ENCODE data around the gene GPR75.
"Not testable (repeated sequence)": the region's sequence is repeated elsewhere in the genome, so short reads cannot be mapped to it uniquely, and the experiment has no call there.

Gene GPR75

GRCh38 chr2:53856272-53856671, 3.5 kb downstream of the GPR75 start:
- Histone ChIP-seq H3K27ac (no peak overlapping the region), H3K4me3 (no peak overlapping the region)
- TF ChIP-seq, protein P1, sequence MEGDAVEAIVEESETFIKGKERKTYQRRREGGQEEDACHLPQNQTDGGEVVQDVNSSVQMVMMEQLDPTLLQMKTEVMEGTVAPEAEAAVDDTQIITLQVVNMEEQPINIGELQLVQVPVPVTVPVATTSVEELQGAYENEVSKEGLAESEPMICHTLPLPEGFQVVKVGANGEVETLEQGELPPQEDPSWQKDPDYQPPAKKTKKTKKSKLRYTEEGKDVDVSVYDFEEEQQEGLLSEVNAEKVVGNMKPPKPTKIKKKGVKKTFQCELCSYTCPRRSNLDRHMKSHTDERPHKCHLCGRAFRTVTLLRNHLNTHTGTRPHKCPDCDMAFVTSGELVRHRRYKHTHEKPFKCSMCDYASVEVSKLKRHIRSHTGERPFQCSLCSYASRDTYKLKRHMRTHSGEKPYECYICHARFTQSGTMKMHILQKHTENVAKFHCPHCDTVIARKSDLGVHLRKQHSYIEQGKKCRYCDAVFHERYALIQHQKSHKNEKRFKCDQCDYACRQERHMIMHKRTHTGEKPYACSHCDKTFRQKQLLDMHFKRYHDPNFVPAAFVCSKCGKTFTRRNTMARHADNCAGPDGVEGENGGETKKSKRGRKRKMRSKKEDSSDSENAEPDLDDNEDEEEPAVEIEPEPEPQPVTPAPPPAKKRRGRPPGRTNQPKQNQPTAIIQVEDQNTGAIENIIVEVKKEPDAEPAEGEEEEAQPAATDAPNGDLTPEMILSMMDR (IDR thresholded peaks at IDR 0.05), result no peak
- DNase-seq (ENCODE audit: low spot score), result no peak

- DNase-seq (ENCODE audit: low spot score), result no peak
- Histone ChIP-seq H3K4me3 (no peak overlapping the region), H3K27ac (no peak overlapping the region)
- TF ChIP-seq, protein P1 (IDR thresholded peaks at IDR 0.05), result no peak
Observed at GRCh38 chr2:53854678-53855077, 5.1 kb downstream of the GPR75 start.

- TF ChIP-seq, protein P1 (IDR thresholded peaks at IDR 0.05), result no peak
- Histone ChIP-seq H3K27ac (no peak overlapping the region), H3K4me3 (no peak overlapping the region)
- DNase-seq (ENCODE audit: low spot score), result no peak
Observed at GRCh38 chr2:53852532-53852931, 7.2 kb downstream of the GPR75 start.

DNA sequence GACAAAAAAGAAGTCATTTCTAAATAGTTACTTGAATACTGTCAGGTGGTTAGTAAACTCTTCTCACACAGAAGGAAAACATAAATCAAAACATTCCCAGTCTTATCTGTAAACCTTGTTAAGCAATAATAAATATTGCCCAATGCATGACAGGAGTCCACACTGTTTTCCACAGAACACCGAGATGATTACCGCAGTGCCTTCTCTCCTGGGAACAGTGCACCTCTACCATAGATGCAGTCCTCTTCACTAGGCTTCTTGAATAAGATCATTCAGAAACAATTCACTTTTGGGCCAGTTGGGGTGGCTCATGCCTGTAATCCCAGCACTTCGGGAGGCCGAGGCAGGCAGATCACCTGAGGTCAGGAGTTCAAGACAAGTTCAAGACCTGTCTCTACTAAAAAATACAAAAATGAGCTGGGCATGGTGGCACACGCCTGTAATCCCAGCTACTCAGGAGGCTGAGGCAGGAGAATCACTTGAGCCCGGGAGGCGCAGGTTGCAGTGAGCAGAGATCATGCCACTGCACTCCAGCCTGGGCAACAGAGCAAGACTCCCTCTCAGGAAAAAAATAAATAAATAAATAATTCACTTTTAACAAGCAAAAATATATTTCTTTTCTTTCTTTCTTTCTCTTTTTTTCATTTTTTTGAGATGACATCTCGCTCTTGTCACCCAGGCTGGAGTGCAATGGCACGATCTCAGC, 8.6 kb downstream of the GPR75 start:
- not testable (repeated sequence) for H3K27ac ChIP-seq

DNA sequence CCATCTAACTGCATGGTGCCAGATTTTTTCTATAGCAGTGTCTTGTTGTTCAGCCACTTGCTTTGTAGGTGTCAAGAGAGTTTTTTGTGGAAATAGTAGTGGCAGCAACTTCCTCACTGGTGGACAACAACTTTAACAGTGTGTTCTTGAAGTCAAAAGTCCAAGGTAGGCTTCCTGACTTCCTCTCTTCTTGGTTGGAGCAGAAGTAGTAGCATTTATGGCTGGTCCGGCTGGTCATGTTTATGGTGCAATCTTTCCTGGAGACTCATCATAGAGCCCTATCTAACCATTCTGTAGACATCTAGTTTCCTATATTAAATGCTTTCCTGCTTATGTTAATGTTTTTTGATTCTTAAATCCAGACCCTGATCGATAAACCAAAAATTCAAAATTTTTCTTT, 11.7 kb downstream of the GPR75 start:
- no peak for DNase-seq (ENCODE audit: low spot score)
- TF ChIP-seq, protein P1 (IDR thresholded peaks at IDR 0.05), result no peak
- Histone ChIP-seq H3K27ac (no peak overlapping the region), H3K4me3 (no peak overlapping the region)

More for the DNA sequence above, 8.6 kb downstream of the GPR75 start:
- DNase-seq (ENCODE audit: low spot score); H3K4me3 ChIP-seq: not testable (repeated sequence)

- no peak overlapping the region for H3K27ac ChIP-seq
- DNase-seq (ENCODE audit: low spot score), result no peak
- TF ChIP-seq, protein P1 (IDR thresholded peaks at IDR 0.05), result no peak
- no peak overlapping the region for H3K4me3 ChIP-seq
Observed at GRCh38 chr2:53843595-53843994, 16.2 kb downstream of the GPR75 start.

DNA sequence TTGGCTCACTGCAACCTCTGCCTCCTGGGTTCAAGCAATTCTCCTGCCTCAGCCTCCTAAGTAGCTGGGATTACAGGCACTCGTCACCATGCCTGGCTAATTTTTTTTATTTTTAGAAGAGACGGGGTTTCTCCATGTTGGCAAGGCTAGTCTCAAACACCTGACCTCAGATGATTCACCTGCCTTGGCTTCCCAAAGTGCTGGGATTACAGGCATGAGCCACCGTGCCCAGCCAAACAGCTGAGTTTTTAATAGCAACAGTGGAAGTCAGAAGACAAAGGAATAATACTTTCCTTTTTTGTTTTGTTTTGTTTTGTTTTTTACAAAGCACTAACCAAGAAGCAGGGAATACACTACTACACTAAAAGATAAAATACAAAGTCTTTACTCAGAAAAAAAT, 16.9 kb downstream of the GPR75 start:
- Histone ChIP-seq H3K4me3 (no peak overlapping the region), H3K27ac (no peak overlapping the region)
- no peak for DNase-seq (ENCODE audit: low spot score)
- TF ChIP-seq, protein P1 (IDR thresholded peaks at IDR 0.05), result no peak

DNA sequence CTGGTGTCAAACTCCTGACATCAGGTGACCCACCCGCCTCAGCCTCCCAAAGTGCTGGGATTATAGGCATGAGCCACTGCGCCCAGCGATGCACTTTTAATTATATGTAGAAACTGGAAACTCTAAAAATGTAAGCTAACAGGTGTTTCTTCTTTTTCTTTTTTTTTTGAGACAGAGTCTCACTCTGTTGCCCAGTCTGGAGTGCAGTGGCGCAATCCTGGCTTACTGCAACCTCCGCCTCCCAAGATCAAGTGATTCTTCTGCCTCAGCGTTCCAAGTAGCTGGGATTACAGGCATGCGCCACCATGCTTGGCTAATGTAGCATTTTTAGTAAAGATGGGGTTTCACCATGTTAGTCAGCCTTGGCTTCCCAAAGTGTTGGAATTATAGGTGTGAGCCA, 18.1 kb downstream of the GPR75 start:
- H3K4me3 ChIP-seq; H3K27ac ChIP-seq; DNase-seq (ENCODE audit: low spot score): not testable (repeated sequence)
